ENCODE data around the gene GLIPR1. TPM values are rescaled to one million over a fixed set of nuclear protein-coding genes. Genes with fewer than 3 reads are reported as not detected.

The GLIPR1 gene
- polyA plus RNA-seq, 1 of the 3 experiments (the other 2 are of a cell fraction) = 75.6 TPM

- no peak for DNase-seq
- peaks cover 52% of the 10 kb centered on the region for H3K79me2 ChIP-seq (ENCODE audit: insufficient read depth)
Measured at GRCh38 chr12:75481013-75481705, 604 bp downstream of the GLIPR1 start.

GRCh38 chr12:75481774-75482173 lies 1.2 kb downstream of the GLIPR1 start:
- POLR2A ChIA-PET = no interaction called here
- H3F3A ChIP-seq (replicated peaks; ENCODE audit: insufficient read depth) = peaks cover 38% of the 10 kb centered on the region
- TF ChIP-seq YY1 (IDR thresholded peaks at IDR 0.05; ENCODE audit: low read depth) (no peak), SIN3A (IDR thresholded peaks at IDR 0.05; ENCODE audit: borderline replicate concordance, low read depth, low read length) (no peak), TCF12 (IDR thresholded peaks at IDR 0.05) (peak; percentile 43; the same call in 1 of the 2 replicates)
- WGBS (ENCODE audit: low lambda C conversion rate) = 55% methylated on average over 4 of the region's 4 CpGs
- no peak overlapping the region for H2AFZ ChIP-seq (ENCODE audit: low read depth)
- peak overlapping the region; percentile 41 to 68; a peak in 3 of 4 replicates for H3K4me3 ChIP-seq (ENCODE audit: low read depth in 2 of 2, low read length in 1 of 2)
- H3K9ac ChIP-seq = peak overlapping the region; percentile 66
- H3K36me3 ChIP-seq (replicated peaks in 1 of 2; ENCODE audit: control insufficient read depth in 1 of 2, insufficient read depth in 2 of 2, low read length in 1 of 2) = peaks cover 0 to 13% of the 10 kb centered on the region in 2 experiments
- peak overlapping the region; percentile 76 to 91; a peak in 3 of 4 replicates for H3K27ac ChIP-seq (ENCODE audit: low read depth in 2 of 2, low read length in 1 of 2)
- peaks cover 58% of the 10 kb centered on the region for H3K79me2 ChIP-seq (ENCODE audit: insufficient read depth)
- H4K20me1 ChIP-seq (ENCODE audit: insufficient read depth) = no peaks in the 10 kb centered on the region
- DNase-seq = no peak
- H3K4me1 ChIP-seq (ENCODE audit: control insufficient read depth in 1 of 2, insufficient read depth in 2 of 2, low read depth in 1 of 2, low read length in 1 of 2) = peaks cover 0 to 5% of the 10 kb centered on the region in 2 experiments; a peak in 3 of 4 replicates
- no peaks in the 10 kb centered on the region for H3K27me3 ChIP-seq (ENCODE audit: insufficient read depth)
- H3K4me2 ChIP-seq = peak overlapping the region; percentile 86
- no peaks in the 10 kb centered on the region for H3K9me2 ChIP-seq
- no peaks in the 10 kb centered on the region for H3K9me3 ChIP-seq
- CTCF ChIA-PET = no interaction called here

More at GRCh38 chr12:75481013-75481705, 604 bp downstream of the GLIPR1 start:
- H3K4me2 ChIP-seq = peak overlapping the region; percentile 86
- POLR2A ChIA-PET = no interaction called here
- no peaks in the 10 kb centered on the region for H3K9me3 ChIP-seq
- H3K27me3 ChIP-seq (ENCODE audit: insufficient read depth) = no peaks in the 10 kb centered on the region
- peak overlapping the region; percentile 41 to 68; a peak in 3 of 4 replicates for H3K4me3 ChIP-seq (ENCODE audit: low read depth in 2 of 2, low read length in 1 of 2)
- peak overlapping the region; percentile 76 to 91; a peak in 3 of 4 replicates for H3K27ac ChIP-seq (ENCODE audit: low read depth in 2 of 2, low read length in 1 of 2)
- H3K4me1 ChIP-seq (ENCODE audit: control insufficient read depth in 1 of 2, insufficient read depth in 2 of 2, low read depth in 1 of 2, low read length in 1 of 2) = peaks cover 0 to 5% of the 10 kb centered on the region in 2 experiments; a peak in 3 of 4 replicates
- peaks cover 0 to 8% of the 10 kb centered on the region in 2 experiments for H3K36me3 ChIP-seq (replicated peaks in 1 of 2; ENCODE audit: control insufficient read depth in 1 of 2, insufficient read depth in 2 of 2, low read length in 1 of 2)
- H3F3A ChIP-seq (replicated peaks; ENCODE audit: insufficient read depth) = peaks cover 32% of the 10 kb centered on the region
- CTCF ChIA-PET = no interaction called here
- H4K20me1 ChIP-seq (ENCODE audit: insufficient read depth) = no peaks in the 10 kb centered on the region
- no peaks in the 10 kb centered on the region for H3K9me2 ChIP-seq
- H3K9ac ChIP-seq = peak overlapping the region; percentile 66
- H2AFZ ChIP-seq (ENCODE audit: low read depth) = peak overlapping the region; percentile 57
- no peak for TF ChIP-seq JUND (IDR thresholded peaks at IDR 0.05)
- 0 out of 2 replicates have a peak, but pooled peaks have one; percentile 1 for TF ChIP-seq TEAD4 (IDR thresholded peaks at IDR 0.05; ENCODE audit: borderline replicate concordance, insufficient read depth)
- no peak for TF ChIP-seq EZH2phosphoT487 (IDR thresholded peaks at IDR 0.05; ENCODE audit: borderline replicate concordance, low read depth)
- WGBS (ENCODE audit: low lambda C conversion rate) = 39% methylated on average over 5 of the region's 5 CpGs

GRCh38 chr12:75482646-75483045 lies 2.1 kb downstream of the GLIPR1 start:
- H3K4me1 ChIP-seq (ENCODE audit: control insufficient read depth in 1 of 2, insufficient read depth in 2 of 2, low read depth in 1 of 2, low read length in 1 of 2) = peaks cover 0 to 9% of the 10 kb centered on the region in 2 experiments; a peak in 3 of 4 replicates
- peak overlapping the region; percentile 86 for H3K4me2 ChIP-seq
- H4K20me1 ChIP-seq (ENCODE audit: insufficient read depth) = no peaks in the 10 kb centered on the region
- H3K27me3 ChIP-seq (ENCODE audit: insufficient read depth) = no peaks in the 10 kb centered on the region
- H3K9me2 ChIP-seq = no peaks in the 10 kb centered on the region
- H3K79me2 ChIP-seq (ENCODE audit: insufficient read depth) = peaks cover 67% of the 10 kb centered on the region
- peak overlapping the region; percentile 66 for H3K9ac ChIP-seq
- CTCF ChIA-PET = interaction anchor here (0.6 to 1.9 kb wide), 3 partner anchors 9 to 794 kb away, joined by 3 to 4 read pairs (median 3); no protein-coding TSS in a partner anchor
- H3K4me3 ChIP-seq (ENCODE audit: low read depth in 2 of 2, low read length in 1 of 2) = peak overlapping the region in 1 of 2 experiments; percentile 68; a peak in 3 of 4 replicates
- no peaks in the 10 kb centered on the region for H3K9me3 ChIP-seq
- DNase-seq = no peak
- peak overlapping the region in 1 of 2 experiments; percentile 91; a peak in 1 of 4 replicates for H3K27ac ChIP-seq (ENCODE audit: low read depth in 2 of 2, low read length in 1 of 2)
- WGBS (ENCODE audit: low lambda C conversion rate) = 62% methylated on average over 4 of the region's 4 CpGs
- H2AFZ ChIP-seq (ENCODE audit: low read depth) = no peak overlapping the region
- H3F3A ChIP-seq (replicated peaks; ENCODE audit: insufficient read depth) = peaks cover 47% of the 10 kb centered on the region
- peaks cover 0 to 19% of the 10 kb centered on the region in 2 experiments for H3K36me3 ChIP-seq (replicated peaks in 1 of 2; ENCODE audit: control insufficient read depth in 1 of 2, insufficient read depth in 2 of 2, low read length in 1 of 2)
- POLR2A ChIA-PET = no interaction called here
- no peak for TF ChIP-seq PBX3 (IDR thresholded peaks at IDR 0.05)
- no peak for TF ChIP-seq TEAD4 (IDR thresholded peaks at IDR 0.05; ENCODE audit: borderline replicate concordance, insufficient read depth)
- no peak for TF ChIP-seq USF2 (IDR thresholded peaks at IDR 0.05; ENCODE audit: borderline replicate concordance, low read depth, low read length)
- TF ChIP-seq RAD21 (IDR thresholded peaks at IDR 0.05; ENCODE audit: low read length) = no peak
- no peak for TF ChIP-seq GABPA (IDR thresholded peaks at IDR 0.05; ENCODE audit: low read depth)
- no peak for TF ChIP-seq EP300 (IDR thresholded peaks at IDR 0.05; ENCODE audit: borderline replicate concordance in 1 of 2, low read depth in 1 of 2, low read length in 1 of 2)
- TF ChIP-seq JUND (IDR thresholded peaks at IDR 0.05) = no peak
- TF ChIP-seq MEF2A (IDR thresholded peaks at IDR 0.05; ENCODE audit: borderline replicate concordance, low read depth) = no peak
- no peak for TF ChIP-seq NRF1 (IDR thresholded peaks at IDR 0.05; ENCODE audit: low read depth, low read length)
- TF ChIP-seq YY1 (IDR thresholded peaks at IDR 0.05; ENCODE audit: low read depth) = no peak
- no peak for TF ChIP-seq MXI1 (IDR thresholded peaks at IDR 0.05; ENCODE audit: low read depth, low read length)
- no peak for TF ChIP-seq MAX (IDR thresholded peaks at IDR 0.05; ENCODE audit: low read depth)
- no peak for TF ChIP-seq POLR2AphosphoS5 (IDR thresholded peaks at IDR 0.05; ENCODE audit: low read depth, low read length)
- no peak for TF ChIP-seq ZBTB33 (IDR thresholded peaks at IDR 0.05; ENCODE audit: borderline replicate concordance, low read depth)

All from SK-N-SH (cell line).